ENCODE data around the gene FGF18.

The FGF18 gene

DNA sequence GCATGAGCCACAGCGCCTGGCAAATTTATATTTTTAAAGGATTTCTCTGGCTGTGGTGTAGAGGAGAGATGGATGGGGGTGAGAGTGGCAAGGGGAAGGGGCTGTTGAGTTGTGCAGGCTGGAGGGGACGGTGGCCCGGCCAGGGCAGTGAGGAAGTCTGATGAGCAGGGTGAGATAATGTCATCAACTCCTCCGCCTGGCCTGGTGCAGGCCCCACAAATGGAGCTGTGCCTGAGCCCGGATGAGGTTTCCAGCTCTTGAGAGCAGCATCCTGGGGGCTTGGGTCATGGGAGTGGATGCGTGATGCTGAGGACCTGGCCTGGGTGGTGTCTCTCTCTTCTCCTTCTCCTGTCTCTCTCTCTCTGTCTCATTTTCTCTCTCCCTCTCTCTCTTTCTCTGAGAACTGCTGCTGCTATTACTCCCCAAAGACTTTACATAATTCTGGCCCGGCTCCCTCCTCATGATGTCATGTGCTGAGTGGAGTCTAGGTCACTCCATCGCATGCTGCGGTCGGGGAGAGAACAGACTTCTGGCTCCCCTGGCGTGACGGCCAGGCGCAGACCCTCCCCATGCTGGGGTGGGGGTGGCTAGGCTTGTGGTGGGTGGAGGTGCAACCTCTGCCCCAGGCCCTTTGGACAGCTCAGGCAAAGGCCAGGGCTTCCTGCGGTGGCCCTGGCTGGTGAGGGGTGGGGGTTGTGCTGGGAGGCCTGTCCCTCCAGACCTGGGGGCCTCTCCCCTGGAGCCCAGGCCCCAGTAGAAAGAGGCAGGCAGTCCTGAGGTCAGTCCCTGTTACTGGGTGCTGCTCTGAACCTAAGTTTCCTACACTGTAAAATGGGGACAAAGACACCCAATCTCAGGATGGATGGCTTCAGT, 26.4 kb downstream of the FGF18 start:
- DNase-seq = no peak

DNA sequence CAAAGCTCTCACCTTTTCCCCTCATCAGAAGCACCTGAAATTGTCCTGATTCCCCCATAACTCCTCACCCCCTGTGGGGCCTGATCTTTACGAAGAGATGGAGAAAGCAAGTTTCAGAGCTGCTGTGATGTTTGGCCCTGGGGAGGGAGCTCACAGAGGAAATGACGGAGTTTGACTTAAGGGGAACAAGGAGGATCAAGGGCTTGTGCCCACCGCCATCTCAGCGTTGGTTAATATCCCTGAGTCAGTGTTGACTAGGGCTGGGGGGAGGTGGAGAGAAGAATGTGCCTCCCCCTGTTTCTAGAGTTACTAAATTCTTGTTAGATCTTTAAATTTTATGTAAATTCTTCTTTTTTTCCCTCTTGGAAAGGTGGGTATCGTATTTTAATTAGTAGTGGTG, 27.8 kb downstream of the FGF18 start:
- no peak for DNase-seq

DNA sequence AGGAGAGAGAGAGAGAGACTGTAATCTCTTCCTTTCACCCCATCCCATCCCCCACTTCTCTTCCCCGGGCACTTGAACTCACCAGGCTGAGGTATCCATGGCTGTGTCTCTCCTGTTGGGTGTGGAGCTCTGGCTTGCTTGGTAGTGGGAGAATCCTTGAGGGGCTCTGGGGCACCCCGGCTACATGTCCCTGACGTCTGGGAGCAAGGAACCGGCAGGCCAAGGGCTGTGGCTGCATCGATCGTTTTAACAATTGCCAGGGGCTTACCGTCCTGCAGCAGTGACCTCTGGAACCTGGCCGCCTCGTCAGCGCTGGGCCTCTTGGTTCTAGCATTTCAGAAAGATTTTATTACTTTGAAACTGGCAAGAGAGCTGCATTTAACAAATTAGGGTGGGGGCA, 30.0 kb downstream of the FGF18 start:
- no peak for DNase-seq

DNA sequence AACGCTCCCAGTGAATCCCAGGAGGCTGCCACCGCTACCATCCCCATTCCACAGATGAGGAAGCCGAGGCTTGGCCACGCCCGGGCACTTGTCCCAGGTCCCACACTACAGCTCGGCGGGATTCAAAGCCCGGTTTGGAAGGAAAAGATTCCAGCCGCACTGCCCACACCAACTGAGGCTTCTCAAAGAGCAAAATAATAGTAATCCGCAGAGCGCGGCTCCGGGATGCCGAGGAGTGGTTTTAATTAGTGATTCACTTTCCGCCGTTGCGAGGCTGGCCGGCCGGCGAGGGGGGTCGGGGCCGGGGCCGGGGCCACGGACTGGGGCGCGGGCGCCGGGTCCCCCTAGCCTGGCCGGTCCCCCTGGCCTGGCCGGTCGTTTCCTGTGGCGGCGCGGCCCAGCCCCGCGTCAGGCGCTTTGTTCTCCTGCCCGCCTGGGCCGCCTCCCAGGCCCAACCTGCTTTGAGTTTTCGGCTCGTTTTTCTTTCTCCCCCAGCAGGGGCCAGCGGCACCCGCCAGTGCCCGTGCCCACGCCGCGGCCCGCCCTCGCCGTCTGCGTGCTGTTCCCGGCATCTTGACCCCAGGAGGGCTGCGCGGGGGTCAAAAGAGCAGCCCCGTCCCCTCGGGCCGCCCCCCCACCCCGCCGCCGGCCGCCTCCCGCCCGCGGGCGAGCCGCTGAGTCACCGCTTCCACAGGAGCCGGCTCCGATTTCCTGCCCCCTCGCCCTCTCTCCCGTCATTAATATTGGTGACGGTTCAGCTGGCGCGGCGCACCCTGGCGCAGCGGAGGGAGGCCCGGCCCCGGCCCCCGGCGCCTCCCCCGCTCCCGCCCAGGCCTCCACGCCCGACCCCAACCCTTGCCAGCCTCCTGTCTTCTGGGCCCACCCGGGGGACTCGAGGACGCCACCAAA, 31.2 kb downstream of the FGF18 start:
- DNase-seq = no peak

DNA sequence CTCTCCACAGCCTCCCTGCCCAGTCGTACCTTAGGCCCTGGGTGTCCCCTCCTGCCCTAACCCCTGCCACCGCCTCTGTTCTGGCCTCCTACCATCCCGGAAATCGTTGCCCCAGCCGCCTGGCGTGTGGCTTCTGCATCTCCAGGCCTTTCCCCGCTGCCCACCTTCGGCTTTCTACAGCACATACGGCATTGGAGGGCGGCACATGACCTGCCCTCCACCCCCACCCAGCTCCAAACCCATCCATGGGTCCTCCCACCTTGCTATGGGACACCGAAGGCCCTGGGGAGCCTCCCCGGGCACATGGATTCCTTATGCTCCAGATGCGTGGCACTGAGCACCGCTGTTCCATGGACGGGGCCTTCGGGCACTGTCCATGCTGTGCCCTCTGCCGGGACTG, 32.0 kb downstream of the FGF18 start:
- no peak for DNase-seq

DNA sequence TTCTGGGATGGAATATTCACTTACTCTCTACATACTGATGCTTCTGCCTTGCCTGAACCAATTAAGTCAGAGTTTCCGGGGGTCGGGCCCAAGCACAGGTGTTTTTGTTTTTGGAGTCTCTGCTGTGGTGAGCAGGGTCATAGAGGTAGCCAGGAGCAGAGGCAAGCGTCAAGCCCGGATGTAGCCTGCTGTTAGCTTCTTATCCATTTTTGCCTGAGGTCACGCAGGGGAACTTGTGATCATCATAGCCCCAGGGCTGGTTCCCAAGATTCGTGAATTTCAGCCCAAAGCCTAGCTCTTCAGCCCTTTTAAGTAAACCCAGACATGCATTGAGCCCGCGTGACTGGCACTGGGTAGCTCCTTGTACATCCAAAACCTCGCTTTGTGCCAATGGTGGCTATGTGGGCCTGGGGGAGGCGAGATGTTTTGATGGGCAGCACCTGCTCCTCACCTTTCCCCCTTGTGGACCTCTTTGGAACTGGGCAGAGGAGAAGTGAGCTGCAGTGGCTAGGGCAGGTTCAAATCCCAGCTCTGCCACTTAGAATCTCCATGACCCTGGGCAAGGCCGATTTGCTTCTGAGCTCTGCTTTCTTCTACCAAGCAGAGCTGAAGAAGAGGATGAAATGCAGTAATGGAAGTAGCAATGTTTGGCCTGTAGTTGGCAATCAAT, 33.7 kb downstream of the FGF18 start:
- no peak for DNase-seq

DNA sequence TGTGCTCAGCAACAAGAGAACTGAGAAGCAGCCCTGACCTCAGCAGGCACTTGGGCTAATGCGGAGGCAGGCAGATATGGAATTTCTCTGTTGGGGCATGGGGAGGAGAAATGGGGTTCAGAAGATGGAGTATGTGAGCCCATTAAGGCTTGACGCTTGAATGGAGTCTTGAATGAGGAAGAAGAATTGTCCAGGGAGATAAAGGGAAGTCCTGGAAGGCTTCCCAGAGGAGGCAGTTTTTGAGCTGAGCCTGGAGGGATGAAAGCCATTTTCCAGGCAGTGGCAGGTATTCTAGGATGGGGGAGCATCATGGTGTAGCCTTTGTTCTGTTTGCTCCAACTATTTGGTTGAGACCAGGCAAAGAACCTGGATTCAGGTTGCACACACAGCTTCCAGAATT, 34.5 kb downstream of the FGF18 start:
- no peak for DNase-seq

DNA sequence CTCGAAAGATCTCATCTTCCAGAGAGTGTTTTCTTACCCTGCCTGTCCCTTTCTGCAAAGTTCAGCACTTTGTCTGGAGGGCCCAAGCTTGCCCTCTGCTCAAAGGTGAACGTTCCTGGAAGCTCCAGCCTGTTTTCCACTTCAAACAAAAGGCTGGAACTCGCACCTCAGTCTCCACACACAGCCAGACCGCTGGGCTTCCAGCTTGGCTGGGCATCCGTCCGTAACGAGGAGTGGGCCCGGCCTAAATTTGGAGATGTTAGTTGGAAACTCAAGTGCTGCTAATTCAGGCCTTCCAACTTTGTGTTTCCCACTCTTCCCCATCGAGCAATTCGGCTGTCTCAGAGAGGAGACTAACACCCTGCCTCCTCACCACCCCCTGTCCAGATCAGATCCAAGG, 35.1 kb downstream of the FGF18 start:
- no peak for DNase-seq

DNA sequence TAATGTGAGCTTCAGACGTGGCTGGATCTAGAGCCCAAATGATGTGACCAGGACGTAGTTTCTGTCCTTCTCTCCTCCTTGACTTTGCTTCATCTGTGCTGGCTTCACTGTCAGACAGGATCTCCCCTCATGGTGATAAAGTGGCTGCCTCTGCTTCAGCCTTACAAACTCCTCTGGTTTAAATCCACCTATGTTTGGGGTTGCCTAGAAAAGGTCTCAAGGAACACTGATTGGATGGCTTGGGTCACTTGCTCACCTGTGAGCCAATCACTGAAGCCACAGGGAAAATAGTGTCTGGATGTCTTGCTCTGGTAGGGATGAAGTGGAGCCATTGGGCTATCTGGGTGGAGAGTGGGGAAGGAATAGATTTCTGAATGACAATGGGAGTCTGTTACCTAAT, 36.1 kb downstream of the FGF18 start:
- no peak for DNase-seq

DNA sequence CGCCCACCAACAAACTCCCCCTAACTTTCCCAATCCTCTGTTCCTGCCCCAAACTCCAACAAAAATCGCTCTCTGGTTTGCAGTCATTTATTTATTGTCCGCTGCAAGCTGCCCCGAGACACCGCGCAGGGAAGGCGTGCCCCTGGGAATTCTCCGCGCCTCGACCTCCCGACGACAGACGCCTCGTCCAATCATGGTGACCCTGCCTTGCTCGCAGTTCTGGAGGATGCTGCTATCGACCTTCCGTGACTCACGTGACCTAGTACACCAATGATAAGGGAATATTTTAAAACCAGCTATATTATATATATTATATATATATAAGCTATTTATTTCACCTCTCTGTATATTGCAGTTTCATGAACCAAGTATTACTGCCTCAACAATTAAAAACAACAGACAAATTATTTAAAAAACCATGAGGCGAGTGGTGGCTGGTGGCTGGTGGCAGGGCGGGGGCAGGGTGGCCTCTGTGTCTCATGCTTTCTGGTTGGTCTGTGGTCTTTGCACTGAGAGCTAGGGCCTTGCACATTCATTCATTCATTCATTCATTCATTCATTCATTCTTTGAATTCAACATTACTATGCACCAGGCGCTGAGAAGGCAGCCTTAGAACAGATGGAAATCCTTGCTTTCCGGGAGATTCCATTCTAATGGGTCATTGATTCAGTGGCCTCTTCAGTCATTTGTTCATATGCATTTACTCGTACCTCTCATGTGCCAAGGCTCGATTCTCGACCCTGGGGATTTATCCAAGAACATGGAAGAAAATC, 37.9 kb downstream of the FGF18 start:
- DNase-seq = no peak

DNA sequence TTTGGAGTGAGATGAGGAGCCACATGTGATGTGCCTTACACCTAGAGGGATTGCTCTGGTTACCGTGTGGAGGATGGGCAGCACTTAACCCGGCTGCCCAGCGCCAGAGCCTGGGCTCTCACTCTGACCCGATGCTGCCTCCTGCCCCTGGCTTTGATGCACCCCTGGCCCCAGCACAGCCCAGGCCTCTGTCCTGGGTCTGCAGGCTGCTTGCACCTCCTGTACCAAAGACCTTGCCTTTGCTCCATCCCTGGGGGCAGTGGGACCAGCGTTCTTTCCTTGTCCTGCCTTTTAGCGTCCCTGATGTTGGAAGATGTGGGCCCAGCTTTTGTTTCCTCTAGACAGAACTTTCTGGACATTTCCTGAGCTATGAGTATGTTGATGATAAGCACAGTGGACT, 40.4 kb downstream of the FGF18 start:
- DNase-seq = no peak

DNA sequence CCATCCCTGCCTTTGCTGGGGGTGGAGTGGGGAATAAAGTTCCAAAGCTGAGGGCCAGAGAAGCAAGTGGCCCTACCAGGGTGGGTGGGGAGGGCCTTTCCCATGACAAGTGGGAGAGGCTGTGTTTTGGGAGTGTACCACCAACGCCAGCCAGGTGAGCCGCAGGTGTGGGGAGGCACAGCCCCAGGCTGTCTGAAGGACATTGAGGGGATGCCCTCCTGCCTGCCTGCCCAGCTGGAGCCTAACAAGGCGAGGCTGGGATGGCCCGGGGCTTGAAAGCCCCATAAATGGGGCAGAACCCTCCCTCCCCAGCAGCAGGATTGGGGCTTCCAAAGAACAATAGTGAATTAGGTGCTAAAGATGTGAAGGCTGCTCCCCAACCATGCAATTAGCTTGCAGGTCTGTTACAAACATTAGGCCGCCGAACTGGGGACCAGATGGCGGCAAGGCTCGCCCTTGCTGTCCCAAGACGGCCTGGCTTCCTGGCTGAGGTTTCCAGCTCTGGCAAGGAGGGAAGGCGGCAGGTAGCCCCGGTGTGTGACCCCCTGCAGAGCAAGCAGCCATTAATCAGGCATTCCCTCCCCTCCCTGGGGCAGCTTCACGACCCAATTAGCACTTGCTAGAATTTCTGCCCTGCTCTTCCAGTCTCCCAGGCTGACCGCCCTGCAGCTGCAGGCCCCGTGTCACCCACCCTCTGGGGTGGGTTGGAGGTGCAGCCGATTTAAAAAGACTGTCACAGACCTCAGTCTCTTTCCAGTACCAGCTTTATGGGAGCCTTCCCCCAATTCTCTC, 42.9 kb downstream of the FGF18 start:
- DNase-seq = no peak

DNA sequence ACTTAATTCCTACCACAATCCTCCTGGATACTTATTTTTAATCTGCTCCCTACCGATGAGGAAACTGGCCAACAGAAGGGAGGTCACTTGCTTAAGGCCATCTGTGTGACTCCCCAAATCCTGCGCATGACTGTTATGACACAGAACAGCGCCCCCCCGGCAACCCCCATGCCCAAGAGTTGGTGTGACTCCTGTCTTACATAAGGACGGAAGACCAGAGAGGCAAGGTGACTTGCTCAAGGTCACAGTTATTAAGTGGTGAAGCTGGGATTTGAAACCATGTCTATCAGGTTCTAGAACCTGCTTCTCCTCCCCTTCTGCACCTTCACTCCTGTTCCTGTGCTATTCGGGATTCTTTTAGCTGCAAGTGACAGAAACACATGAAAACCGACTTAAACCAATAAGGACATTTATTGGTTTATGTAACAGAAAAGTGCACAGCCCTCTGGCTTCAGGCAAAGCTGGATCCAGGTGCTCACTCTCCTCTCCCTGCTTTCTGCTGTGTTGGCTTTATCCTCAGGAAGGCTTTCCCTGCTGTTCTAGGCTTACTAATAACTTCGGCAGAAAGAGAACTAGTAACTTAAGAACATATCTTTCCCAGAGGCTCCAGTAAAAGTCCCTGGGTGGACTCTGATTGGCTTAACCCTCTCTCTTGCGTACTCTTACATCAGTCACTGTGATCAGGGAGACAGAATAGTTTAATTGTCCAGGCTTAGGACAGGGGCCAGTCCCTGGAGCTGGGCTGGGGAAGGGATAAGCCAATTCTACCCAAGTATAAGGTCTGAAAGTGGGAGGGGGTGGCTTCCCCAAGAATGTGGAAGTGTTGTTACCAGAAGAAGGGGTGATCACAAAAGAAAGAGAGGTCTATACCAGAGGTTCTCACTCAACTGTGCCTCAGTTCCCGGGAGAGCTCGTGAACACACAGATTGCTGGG, 43.7 kb downstream of the FGF18 start:
- DNase-seq = no peak

DNA sequence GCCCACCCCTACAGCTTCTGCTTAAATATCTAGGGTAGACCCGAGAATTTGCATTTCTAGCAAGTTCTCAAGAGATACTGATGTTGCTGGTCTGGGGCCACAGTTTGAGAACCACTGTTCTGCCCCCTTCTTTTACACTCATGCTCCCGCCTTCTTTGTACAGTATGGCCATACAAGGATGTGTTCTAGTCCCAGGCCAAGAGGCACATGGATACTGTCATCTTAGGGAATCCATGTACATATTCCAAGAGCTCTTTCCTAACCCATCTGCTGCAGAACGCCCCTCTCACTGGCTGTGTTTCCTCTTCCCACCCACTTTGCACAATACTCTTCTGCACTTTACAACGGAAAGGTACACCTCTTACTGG, 44.4 kb downstream of the FGF18 start:
- no peak for DNase-seq

DNA sequence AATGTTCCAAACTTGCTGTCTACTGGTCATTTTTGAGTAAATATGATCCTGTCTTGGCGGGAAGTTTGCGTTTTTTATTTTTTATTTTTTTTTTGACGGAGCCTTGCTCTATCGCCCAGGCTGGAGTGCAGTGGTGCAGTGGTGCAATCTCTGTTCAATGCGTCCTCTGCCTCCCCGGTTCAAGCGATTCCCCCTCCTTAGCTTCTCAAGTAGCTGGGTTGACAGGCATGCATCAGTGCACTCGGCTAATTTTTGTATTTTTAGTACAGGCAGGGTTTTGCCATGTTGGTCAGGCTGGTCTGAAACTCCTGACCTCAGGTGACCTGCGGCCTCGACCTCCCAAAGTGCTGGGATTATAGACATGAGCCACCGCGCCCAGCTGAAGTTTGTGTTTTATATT, 45.4 kb downstream of the FGF18 start:
- DNase-seq = no peak

DNA sequence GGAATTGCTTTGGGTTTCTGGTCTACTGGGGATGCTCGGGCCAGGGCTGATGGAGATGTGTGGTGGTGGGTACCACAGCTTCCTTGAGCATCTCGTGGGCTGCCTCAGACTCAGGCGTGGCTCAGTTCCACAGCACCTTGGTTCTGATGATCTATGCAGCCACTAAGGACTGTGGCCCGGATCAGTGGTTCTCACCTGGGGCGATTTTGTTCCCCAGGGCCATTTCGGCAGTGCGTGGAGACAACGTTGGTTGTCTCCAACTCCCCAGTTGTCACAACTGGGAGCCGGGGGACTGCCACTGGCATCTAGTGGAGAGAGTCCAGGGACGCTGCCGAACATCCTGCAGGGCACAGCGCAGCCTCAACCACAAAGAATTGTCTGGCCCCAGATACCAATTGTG, 47.7 kb downstream of the FGF18 start:
- DNase-seq = no peak

DNA sequence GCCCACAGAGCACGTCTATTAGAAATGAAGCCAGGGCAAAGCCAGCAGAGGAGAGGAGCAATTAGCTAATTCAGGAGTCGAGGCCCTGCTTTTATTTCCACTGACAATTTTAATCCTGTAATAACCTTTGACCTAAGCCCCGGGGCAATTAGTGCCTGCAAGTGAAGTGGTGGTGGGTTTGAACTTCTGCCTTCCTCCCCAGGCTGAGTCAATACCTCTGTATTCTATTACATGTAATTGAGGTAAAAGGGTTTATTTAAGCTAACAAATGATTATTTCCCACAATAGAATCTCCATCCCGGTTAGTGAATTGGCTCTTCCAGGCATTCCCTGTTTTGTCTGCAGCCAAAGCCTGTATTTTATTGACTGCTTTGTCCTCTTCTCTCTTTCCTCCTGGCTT, 49.9 kb downstream of the FGF18 start:
- no peak for DNase-seq

DNA sequence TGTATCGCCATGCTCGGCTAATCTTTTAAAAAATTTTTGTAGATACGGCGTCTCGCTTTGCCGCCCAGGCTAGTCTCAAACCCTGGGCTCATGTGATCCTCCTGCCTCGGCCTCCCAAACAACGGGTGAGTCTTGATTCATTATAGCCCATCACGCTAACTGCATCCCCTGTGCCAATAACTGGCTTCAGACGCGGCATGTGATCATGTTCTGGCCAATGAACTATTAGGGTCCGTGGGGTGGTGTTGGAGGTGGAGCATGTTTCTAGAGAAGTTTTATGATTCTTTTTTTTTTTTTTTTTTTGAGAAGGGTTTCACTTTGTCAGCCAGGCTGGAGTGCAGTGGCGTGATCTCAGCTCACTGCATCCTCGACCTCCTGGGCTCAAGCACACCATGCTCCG, 51.0 kb downstream of the FGF18 start:
- DNase-seq = no peak

DNA sequence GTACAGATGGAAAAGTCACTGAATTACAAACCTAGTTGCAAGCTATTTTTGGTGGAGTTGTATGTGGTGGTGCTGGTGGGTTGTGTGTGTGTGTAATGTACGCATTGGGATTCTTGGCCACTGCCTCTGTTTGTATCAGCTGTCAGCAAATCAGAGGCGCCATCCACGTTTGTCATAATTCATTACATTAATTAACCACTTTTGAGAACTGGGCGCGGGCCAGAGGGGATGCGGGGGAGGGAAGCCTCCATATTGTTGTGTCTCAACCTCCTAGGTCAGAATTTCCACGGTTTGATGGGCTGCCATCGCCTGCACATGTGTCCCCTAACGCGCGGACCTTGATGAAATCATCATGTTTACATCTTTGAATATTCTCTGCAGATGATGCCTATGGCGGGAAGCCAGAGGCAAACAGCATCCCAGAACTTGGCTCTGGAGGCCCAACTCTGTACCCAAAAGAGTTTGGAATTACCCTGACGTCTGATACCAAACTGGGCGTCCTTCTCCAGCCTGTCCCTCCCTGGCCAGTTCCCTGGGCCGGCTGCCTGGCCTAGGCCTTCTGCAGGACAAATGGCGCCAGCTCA, 54.9 kb downstream of the FGF18 start:
- no peak for DNase-seq

DNA sequence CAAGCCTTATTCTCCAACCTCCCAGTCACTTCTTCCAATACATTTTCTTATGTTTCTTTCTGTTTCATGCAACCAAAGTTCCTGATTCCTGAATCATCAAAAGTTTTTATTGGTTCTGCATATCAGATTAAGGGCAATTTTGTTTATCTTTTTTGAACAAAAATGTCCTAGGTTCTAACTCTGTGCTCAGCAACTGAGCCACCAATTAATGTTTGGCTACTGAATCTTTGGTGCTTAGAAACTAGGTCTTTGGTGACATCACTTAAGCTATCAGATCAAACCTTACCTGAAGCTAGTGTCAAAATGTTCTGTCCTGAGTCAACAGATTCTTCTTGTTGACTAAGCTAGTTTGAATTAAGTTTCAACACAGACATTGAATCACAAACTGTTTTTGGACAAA, 56.1 kb downstream of the FGF18 start:
- DNase-seq = no peak

Data from GDM1 (cell line).